Measurements from ENCODE around the gene PRF1.

- TF ChIP-seq EZH2 (IDR thresholded peaks at IDR 0.05; ENCODE audit: low read length, missing control alignments) (no peak), CTCF (conservative IDR thresholded peaks at IDR 0.05 in 1 of 2, IDR thresholded peaks at IDR 0.05 in 1 of 2; ENCODE audit: low read depth in 1 of 2, low read length in 2 of 2) (no peak)
Observed at GRCh38 chr10:70564113-70564725, 38.3 kb downstream of the PRF1 start.
